ENCODE measurements around the gene CRIP3.
"Not testable (repeated sequence)": the region's sequence is repeated elsewhere in the genome, so short reads cannot be mapped to it uniquely, and the experiment has no call there.

Gene CRIP3, protein sequence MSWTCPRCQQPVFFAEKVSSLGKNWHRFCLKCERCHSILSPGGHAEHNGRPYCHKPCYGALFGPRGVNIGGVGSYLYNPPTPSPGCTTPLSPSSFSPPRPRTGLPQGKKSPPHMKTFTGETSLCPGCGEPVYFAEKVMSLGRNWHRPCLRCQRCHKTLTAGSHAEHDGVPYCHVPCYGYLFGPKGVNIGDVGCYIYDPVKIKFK

DNA sequence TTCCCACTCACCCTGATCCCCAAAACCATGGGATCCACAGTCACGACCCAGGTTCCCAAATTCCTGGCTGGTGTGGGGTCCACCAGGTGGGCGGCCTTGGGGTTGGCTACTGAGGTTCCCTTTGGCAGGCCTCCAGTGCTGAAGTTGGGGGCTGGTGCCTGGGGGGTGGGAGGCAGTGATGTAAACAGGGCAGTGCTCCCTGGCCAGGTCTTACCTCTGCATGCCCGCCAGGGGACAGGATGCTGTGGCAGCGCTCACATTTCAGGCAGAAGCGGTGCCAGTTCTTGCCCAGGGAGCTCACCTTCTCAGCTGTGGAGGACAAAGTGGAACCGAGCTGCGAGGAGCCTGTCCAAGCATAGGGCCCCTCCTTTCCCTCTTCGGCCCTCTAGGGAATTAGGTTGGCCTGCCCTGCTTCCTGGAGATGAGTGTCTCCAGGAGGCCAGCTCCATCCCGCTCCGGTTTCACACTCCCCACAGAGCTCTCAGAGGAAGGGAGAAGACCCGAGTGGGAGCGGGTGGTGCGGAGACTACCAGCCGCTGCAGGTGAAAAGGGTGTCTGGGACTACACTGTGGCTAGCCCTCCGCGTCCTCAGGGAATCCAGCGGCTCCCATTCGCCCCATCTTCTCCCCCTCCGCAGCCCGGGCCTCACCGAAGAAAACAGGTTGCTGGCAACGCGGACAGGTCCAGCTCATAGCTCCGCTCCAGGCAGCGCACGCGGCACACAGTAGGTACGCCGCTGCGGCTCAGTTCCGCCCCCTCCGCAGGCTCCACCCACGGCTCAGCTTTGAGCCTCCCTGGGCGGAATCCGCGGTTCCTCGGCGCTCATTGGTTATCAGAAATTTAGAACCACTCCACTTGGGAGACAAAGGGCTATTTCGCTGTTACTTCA, at the start of gene CRIP3:
CRIP3 (minus strand) TSS at position 726 of the 889 bp plus-strand sequence; CDS start at position 692, 34 bp downstream.
- peak; percentile 83 for DNase-seq

GRCh38 chr6:43355862-43356590, 47.4 kb upstream of the CRIP3 start:
- DNase-seq, result peak; percentile 27

GRCh38 chr6:43351951-43352350, 43.3 kb upstream of the CRIP3 start:
- not testable (repeated sequence) for DNase-seq

DNA sequence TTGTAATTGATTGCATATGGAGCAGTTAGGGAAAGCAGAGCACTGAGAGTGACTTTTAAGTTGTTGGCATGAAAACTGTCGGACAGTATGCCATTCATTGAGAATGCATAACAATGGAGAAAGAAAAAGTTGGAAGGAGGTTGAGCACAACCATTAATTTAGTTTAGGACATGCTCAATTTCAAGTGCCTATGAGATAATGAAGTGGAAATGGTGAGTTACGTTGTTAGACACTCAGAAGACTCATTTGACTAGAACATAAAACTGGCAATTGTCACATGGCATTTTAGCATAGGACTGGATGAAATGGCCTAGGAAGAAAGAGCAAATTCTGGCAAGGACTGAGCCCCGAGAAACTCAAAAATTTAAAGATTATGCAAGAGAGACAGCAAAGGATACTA, 38.8 kb upstream of the CRIP3 start:
- DNase-seq, result no peak

- no peak for DNase-seq
Observed at GRCh38 chr6:43347021-43347420, 38.4 kb upstream of the CRIP3 start.

- not testable (repeated sequence) for DNase-seq
Observed at GRCh38 chr6:43346243-43346642, 37.6 kb upstream of the CRIP3 start.

DNA sequence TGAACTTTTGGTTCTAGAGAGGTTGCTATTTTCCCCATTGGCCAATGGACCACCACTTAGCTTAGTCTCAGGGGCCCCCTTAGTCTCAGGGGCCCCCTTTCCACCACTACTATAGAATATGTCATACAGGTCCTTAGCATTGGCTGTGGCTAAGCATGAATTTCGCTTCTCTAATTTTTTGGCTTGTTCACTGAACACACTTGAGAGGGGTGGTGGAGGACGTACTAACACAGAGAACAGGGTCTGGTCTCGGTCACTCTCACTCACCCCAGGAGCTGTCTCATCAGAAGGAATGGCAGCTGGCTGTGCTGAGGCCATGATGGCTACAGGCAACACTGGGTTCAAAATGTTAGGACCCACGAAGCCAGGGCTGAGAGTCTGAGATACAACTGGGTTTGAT, 30.5 kb upstream of the CRIP3 start:
- no peak for DNase-seq

GRCh38 chr6:43338243-43338642, 29.6 kb upstream of the CRIP3 start:
- DNase-seq, result no peak

DNA sequence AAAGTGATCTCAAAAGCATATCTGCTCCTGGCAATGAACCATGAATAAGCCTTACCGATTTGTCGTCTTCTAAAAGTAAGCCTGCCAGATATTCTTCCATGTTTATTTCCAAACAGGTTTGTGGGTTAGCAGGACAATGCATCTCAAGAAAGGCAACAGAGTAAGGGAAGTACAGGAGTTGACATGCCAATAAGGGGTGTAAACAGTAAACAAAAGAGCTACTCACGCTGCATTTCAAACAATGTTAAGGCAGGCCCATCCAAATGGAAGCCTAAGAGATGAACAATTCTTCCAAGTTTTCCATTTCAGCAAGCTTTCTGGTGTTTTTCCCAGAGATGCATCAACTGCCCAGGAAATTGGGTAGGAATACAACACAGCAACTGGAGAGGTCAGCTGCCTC, 27.8 kb upstream of the CRIP3 start:
- no peak for DNase-seq

DNA sequence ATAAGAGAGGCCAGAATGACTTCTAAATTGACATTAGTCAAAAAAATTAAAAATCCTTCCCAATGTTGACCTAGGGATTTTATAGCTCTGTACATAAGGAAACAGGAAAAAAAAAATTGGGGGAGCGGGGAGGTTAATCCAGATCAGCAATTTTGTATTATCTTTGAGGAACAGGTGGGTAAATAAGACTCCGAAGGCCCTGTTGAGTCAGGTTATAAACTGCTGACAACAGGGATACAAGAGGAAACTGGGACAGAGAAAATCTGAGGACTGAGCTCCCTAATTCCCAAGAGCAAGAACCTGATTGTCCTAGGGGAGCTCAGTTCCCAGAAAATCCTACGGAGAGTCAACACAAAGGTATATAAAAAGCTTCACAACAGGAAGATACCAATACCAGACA, 26.8 kb upstream of the CRIP3 start:
- DNase-seq, result peak; percentile 73

DNA sequence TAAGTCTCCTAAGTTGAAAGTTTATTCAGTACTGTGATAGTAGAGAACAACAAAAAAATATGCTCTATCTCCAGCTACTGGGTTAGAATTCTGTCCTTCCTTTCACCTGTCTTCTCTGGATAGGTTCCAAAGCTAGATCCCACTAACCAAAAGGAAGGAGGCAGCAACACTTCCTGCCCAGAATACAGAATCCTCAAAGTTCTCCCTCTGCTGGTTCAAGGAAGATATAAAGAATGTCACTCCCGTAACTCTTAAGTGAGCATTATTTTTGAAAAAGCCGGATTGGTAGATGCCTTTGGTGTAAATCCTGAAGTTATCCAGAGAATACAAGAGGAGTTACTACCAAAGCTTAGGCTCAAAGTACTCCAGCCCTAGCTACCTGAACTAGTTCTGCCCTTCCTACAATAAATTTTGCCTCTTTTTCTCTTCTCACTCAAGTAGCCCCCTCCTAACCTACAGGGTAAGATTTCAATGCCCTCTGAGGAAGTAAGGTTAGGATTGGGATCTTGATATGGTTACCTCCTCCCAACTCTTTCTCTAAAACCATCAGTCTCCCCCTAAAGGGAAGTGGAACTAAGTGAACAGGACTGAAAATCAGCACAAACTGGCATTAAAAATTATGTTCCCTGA, 26.0 kb upstream of the CRIP3 start:
- DNase-seq, result peak; percentile 43

DNA sequence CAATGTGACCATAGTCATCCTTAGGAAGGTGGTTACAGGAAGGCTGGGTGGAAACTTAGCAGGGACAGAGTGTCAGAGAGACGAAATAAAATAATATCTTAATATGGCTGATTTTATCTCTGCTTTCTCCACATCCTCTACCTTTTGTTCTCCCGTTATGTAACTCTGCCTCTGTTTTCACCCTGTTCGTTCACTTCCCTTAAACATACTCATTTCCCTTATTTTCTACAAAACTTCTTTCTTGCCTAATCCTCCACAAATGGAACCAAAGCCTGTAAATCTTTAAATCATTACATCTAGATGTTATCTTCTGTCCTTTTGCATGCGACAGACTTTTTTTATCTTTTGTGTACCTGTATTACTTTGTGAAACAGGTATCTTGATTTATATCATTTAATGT, 23.3 kb upstream of the CRIP3 start:
- no peak for DNase-seq

- no peak for DNase-seq
Observed at GRCh38 chr6:43331470-43331869, 22.8 kb upstream of the CRIP3 start.

DNA sequence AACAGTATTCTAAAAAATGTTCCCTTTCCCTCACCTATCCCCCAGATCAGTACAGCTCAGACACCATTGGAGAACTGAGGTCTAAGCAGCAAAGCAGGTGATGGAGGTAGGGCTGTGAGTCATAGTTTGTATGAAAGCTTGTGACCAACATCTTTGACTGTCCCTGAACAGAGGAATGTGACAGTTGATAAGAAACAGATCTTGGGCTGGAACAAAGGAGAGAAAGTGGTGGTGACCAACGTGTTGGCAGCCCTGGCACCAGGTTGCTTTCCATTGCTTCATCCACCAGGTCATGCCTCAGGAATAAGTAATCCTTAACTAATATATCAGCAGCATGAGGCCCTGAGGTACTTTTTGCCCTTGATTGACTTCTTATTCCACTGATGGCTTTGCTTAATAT, 19.9 kb upstream of the CRIP3 start:
- DNase-seq, result no peak

DNA sequence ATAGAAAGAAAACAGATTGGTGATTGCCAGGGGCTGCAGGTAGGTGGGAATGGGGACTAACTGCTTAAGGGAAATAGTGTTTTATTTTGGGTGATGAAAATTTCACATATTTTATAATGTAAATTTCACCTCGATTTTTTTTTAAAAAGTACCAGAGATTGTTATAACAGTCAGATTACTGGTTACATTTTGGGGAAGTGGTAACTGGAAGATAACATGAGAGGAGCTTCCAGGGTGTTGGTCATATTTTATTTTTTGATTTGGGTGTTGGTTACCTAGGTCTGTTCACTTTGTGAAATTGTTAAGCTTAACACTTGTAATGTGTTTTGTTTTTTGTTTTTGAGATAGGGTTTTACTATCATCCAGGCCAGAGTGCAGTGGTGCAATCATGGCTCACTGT, 17.2 kb upstream of the CRIP3 start:
- DNase-seq, result no peak

DNA sequence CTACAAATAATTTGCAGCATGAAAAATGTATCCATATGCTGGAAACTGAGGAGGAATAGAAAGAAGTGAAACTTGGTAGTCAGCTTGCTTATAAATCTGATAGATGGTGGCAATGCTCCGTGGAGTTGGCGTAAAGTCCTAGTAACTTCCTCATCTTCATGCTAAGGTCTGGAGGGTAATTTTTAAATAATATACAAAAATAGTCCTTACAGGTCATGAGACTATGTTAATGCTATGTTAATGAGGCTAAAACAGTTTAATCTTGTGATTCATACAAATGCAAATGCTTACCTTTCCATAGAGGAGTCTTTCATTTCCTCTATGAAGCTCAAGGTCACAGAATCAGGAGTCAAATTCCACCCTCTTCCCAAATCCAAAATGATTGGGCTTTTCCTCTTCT, 9.4 kb upstream of the CRIP3 start:
- DNase-seq, result no peak

- no peak for DNase-seq
Observed at GRCh38 chr6:43313813-43314212, 5.2 kb upstream of the CRIP3 start.

DNA sequence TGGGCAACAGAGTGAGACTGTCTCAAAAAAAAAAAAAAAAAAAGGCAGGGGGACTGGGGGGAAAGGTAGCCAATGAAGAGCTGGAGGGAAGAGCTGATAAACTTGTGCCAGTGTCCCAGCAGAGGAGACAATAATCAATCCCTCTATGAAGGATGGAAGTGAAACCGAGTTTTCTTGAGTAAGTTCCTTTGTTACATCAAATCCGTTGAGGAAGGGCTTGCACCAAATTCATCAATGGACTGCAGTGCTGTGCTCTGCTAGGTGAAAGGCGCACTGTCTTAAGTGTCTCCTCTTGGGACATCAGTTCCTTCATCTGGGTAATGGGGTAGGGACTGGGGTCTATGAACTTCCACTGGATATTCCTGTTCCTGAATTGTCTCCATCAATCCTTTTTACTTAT, 3.0 kb upstream of the CRIP3 start:
- DNase-seq, result no peak

DNA sequence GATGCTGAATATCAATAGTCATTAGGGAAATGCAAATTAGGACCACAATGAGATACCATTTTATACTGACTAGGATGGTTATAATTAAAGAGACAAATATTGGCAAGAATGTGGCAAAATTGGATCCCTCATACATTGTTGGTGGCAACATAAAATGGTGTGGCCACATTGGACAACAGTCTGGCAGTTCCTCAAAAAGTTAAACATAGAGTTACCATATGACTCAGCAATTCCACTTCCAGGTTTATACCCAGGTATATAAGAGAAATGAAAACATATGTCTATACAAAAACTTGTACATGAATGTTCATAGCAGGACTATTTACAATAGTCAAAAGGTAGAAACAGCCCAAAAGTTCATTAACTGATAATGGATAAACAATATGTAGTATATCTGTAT, 2.0 kb upstream of the CRIP3 start:
- DNase-seq, result no peak

GRCh38 chr6:43310134-43310533, 1.5 kb upstream of the CRIP3 start:
- DNase-seq, result no peak

- DNase-seq, result no peak
Observed at GRCh38 chr6:43308990-43309477, 408 bp upstream of the CRIP3 start.

GRCh38 chr6:43307451-43308100, 1.1 kb downstream of the CRIP3 start:
- DNase-seq, result no peak

GRCh38 chr6:43306086-43306485, 2.5 kb downstream of the CRIP3 start:
- DNase-seq, result no peak

All from NCI-H1092 treated with DMSO at 0.1 percent for 48 hours (cell line).